NB4 (cell line): ENCODE measurements around the gene STK36.
A peak's percentile ranks its signal among the peaks of the same experiment; 100 is the strongest.

Experiments used
- MYC ChIP-seq: IDR thresholded peaks from 2 replicates; pipeline ENCODE4 v1.6.1; 2011; ENCODE audit warnings: low read depth, low read length
- POLR2A ChIP-seq: IDR thresholded peaks from 2 replicates; pipeline ENCODE4 v1.6.1; 2011; ENCODE audit warnings: mild to moderate bottlenecking; ENCODE audit not compliant: insufficient read length; ENCODE audit errors: extremely low read depth
- TF ChIP-seq, protein P1 (sequence below): IDR thresholded peaks from one replicate; pipeline ENCODE4 v1.5.1; 2012; ENCODE audit warnings: low read depth, low read length
- TF ChIP-seq, protein P2 (sequence below): IDR thresholded peaks from 2 replicates; pipeline ENCODE4 v1.6.1; 2011; ENCODE audit warnings: low read depth, low read length

DNA sequence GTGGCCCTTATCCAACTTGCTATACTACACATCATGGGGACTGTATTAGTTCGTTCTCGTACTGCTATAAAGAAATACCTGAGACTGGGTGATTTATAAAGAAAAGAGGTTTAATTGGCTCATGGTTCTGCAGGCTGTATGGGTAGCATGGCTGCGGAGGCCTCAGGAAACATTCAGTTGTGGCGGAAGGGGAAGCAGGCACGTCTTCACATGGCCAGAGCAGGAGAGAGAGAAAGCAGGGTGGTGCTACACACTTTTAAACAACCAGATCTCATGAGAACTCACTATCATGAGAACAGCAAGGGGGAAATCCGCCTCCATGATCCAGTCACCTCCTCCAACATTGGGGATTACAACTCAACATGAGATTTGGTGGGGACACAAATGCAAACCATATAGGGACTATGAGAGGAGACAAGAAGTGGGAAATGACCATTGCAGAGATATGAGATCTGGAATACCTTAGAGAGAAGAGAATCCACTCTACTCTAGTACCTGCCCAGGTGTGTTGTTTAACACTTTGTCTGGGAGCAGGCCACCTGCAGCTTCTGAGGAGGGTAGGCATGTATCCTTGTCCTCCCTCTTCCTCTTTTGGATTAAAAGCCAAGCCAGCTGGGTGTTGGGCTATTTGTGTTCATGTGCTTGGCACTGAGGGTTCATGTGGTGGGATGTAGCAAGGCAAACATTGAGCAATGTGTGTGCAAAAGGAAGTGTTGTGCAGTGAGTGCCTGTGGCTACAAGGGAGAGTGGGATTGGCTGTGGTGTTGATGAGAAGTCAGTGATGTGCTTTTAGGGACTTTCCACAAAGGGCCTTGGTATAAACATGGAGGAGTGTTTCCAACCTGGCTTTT, 61.5 kb downstream of the STK36 start:
- TF ChIP-seq, protein P1, sequence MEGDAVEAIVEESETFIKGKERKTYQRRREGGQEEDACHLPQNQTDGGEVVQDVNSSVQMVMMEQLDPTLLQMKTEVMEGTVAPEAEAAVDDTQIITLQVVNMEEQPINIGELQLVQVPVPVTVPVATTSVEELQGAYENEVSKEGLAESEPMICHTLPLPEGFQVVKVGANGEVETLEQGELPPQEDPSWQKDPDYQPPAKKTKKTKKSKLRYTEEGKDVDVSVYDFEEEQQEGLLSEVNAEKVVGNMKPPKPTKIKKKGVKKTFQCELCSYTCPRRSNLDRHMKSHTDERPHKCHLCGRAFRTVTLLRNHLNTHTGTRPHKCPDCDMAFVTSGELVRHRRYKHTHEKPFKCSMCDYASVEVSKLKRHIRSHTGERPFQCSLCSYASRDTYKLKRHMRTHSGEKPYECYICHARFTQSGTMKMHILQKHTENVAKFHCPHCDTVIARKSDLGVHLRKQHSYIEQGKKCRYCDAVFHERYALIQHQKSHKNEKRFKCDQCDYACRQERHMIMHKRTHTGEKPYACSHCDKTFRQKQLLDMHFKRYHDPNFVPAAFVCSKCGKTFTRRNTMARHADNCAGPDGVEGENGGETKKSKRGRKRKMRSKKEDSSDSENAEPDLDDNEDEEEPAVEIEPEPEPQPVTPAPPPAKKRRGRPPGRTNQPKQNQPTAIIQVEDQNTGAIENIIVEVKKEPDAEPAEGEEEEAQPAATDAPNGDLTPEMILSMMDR, result no peak
- TF ChIP-seq POLR2A (no peak), MYC (peak; percentile 89)
- TF ChIP-seq, protein P2, sequence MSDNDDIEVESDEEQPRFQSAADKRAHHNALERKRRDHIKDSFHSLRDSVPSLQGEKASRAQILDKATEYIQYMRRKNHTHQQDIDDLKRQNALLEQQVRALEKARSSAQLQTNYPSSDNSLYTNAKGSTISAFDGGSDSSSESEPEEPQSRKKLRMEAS, result peak; percentile 79
